Endothelial cell of umbilical vein (primary cell): ENCODE results near the gene FAM161B. TPM values are rescaled to one million over a fixed set of nuclear protein-coding genes. Genes with fewer than 3 reads are reported as not detected.
"Not testable (repeated sequence)": the region's sequence is repeated elsewhere in the genome, so short reads cannot be mapped to it uniquely, and the experiment has no call there.

Experiments used
- BruUV-seq: library from RNA; stranded (reverse); fragments of 400-500 nt; replicated peaks from 2 replicates; lab custom pipeline; 2021; lab: Mats Ljungman, UMichigan
- CTCF ChIA-PET: fragments of 300-600, 350-600 bp; sonication (Branson Sonifier 250); formaldehyde crosslinking; loops from one replicate; lab custom pipeline; 2021; ENCODE audit warnings: antibody characterized with exemption, inconsistent platforms; lab: Charles Lee
- POLR2A ChIA-PET: fragments of 300-600, 350-600 bp; sonication (Branson Sonifier 250); formaldehyde crosslinking; loops from one replicate; lab custom pipeline; 2021; ENCODE audit warnings: antibody characterized with exemption, inconsistent platforms; lab: Charles Lee
- DNase-seq: peaks from one replicate; pipeline ENCODE4 v3.0.0-alpha.2; 2011; ENCODE audit warnings: low read depth, low spot score
- FAIRE-seq: peaks from 2 replicates; lab custom pipeline; 2011; peaks lifted over from hg19 to GRCh38; lab: Jason Lieb, UNC
- H2AFZ ChIP-seq: 2 replicates; pipeline ENCODE4 v1.6.0; 2012; ENCODE audit warnings: low read depth, low read length, control low read depth, inconsistent platforms
- H3K27ac ChIP-seq: 2 replicates; pipeline ENCODE4 v1.5.1; 2011; ENCODE audit warnings: low read depth, mild to moderate bottlenecking, control low read depth, low read length, moderate library complexity; ENCODE audit not compliant: insufficient read depth
- H3K27me3 ChIP-seq, 2 experiments: 2 replicates each; pipeline versions ENCODE4 v1.6.0 to v1.6.1; 2011; ENCODE audit warnings: low read length in 2 of 2, mixed read lengths in 1 of 2; ENCODE audit not compliant: control insufficient read depth in 2 of 2, insufficient read depth in 2 of 2
- H3K36me3 ChIP-seq, 2 experiments: 2 replicates in 1 of 2; 3 replicates in 1 of 2; pipeline ENCODE4 v1.5.1; 2011; ENCODE audit warnings: low read length in 2 of 2, mild to moderate bottlenecking in 1 of 2, moderate library complexity in 1 of 2; ENCODE audit not compliant: control insufficient read depth in 2 of 2, insufficient read depth in 2 of 2; ENCODE audit errors: extremely low read depth in 1 of 2
- H3K4me1 ChIP-seq: 3 replicates; pipeline ENCODE4 v1.5.1; 2011; ENCODE audit warnings: mild to moderate bottlenecking, low read length; ENCODE audit not compliant: control insufficient read depth, insufficient read depth; ENCODE audit errors: extremely low read depth
- H3K4me2 ChIP-seq: 2 replicates; pipeline ENCODE4 v1.6.1; 2011; ENCODE audit warnings: low read length, control low read depth, mixed read lengths; ENCODE audit not compliant: insufficient read depth
- H3K4me3 ChIP-seq, 3 experiments: fragments of 200-600 bp in 1 of 3; sonication (generic), shearing (Covaris generic) in 1 of 3; replicated peaks in 1 of 3; 2 replicates each; pipeline ENCODE4 v1.5.1; 2011 to 2016; ENCODE audit warnings: control low read depth in 3 of 3, low read length in 3 of 3, mild to moderate bottlenecking in 2 of 3, inconsistent platforms in 1 of 3, low read depth in 1 of 3, moderate library complexity in 1 of 3; ENCODE audit not compliant: insufficient read depth in 1 of 3
- H3K79me2 ChIP-seq: 2 replicates; pipeline ENCODE4 v1.6.0; 2012; ENCODE audit warnings: low read length, inconsistent platforms; ENCODE audit not compliant: control insufficient read depth, insufficient read depth
- H3K9ac ChIP-seq: replicated peaks from 2 replicates; pipeline ENCODE3; 2011; ENCODE audit warnings: low read length, control low read depth; ENCODE audit not compliant: insufficient read depth; ENCODE audit errors: extremely low read depth
- H3K9me1 ChIP-seq: replicated peaks from 3 replicates; pipeline ENCODE4 v1.6.0; 2011; ENCODE audit warnings: mild to moderate bottlenecking, low read length; ENCODE audit not compliant: control insufficient read depth, insufficient read depth; ENCODE audit errors: extremely low read depth
- H3K9me3 ChIP-seq: replicated peaks from 2 replicates; pipeline ENCODE4 v1.5.1; 2012; ENCODE audit warnings: low read length, inconsistent platforms; ENCODE audit not compliant: control insufficient read depth, insufficient read depth
- H4K20me1 ChIP-seq: replicated peaks from 2 replicates; pipeline ENCODE3; 2011; ENCODE audit warnings: mild to moderate bottlenecking, low read length; ENCODE audit not compliant: control insufficient read depth, insufficient read depth; ENCODE audit errors: extremely low read depth
- CTCF ChIP-seq, 2 donors: IDR thresholded peaks; 1 replicate in 1 of 2; 2 replicates in 1 of 2; pipeline ENCODE4 v1.5.1; 2011; ENCODE audit warnings: low read length in 2 of 2, mild to moderate bottlenecking in 2 of 2, moderate library complexity in 2 of 2, control low read depth in 1 of 2, inconsistent platforms in 1 of 2, low read depth in 1 of 2; ENCODE audit not compliant: insufficient read depth in 1 of 2; ENCODE audit errors: extremely low read depth in 1 of 2
- EZH2 ChIP-seq: IDR thresholded peaks from 2 replicates; pipeline ENCODE4 v1.6.1; 2012; ENCODE audit warnings: borderline replicate concordance, low read depth, mild to moderate bottlenecking, moderate library complexity, low read length, inconsistent platforms; ENCODE audit not compliant: severe bottlenecking
- FOS ChIP-seq: IDR thresholded peaks from 2 replicates; pipeline ENCODE4 v1.6.1; 2011; ENCODE audit warnings: mild to moderate bottlenecking, low read length, moderate library complexity, borderline replicate concordance; ENCODE audit not compliant: insufficient read depth
- GATA2 ChIP-seq: IDR thresholded peaks from 2 replicates; pipeline ENCODE4 v1.7.0; 2011; ENCODE audit warnings: low read depth, mild to moderate bottlenecking, moderate library complexity, mixed read lengths, low read length; ENCODE audit not compliant: insufficient read length, insufficient read depth
- JUN ChIP-seq: IDR thresholded peaks from 2 replicates; pipeline ENCODE4 v1.6.1; 2011; ENCODE audit warnings: borderline replicate concordance, low read depth; ENCODE audit not compliant: insufficient read length, insufficient read depth
- MAX ChIP-seq: IDR thresholded peaks from 2 replicates; pipeline ENCODE4 v1.6.1; 2011; ENCODE audit not compliant: insufficient read depth, insufficient read length
- MYC ChIP-seq: IDR thresholded peaks from one replicate; pipeline ENCODE4 v1.6.1; 2011; ENCODE audit warnings: mild to moderate bottlenecking, low read depth, low read length
- POLR2A ChIP-seq: IDR thresholded peaks from 2 replicates; pipeline ENCODE4 v1.6.1; 2012; ENCODE audit warnings: low read depth, mild to moderate bottlenecking, control low read depth, low read length
- POLR2AphosphoS5 ChIP-seq: IDR thresholded peaks from 2 replicates; pipeline ENCODE4 v1.6.1; 2012; ENCODE audit warnings: low read depth, mild to moderate bottlenecking, control low read depth, low read length, moderate library complexity; ENCODE audit not compliant: insufficient read depth
- dilution Hi-C: fragments of 300-500 bp; cut with MboI; formaldehyde crosslinking; loops from one replicate; pipeline ENCODE4 v1.15.0; 2019; ENCODE audit warnings: low sequenced_read_pairs; ENCODE audit not compliant: extremely low pct_ligation_motif_present
- intact Hi-C: fragments of 100-400 bp; cut with micrococcal nuclease; formaldehyde crosslinking; loops from one replicate; pipeline ENCODE4 v1.10.0; 2022
- polyA plus RNA-seq, 4 experiments: library from polyadenylated mRNA; depleted of rRNA in 3 of 4; stranded (reverse) in 3 of 4; unstranded in 1 of 4; fragments of >200 nt; gene quantifications; 2 replicates each; pipeline versions ENCODE4 v1.2.1 to v1.2.3, GENCODE V29; 2011 to 2012; ENCODE audit warnings: missing spikeins in 1 of 4
- total RNA-seq: library from RNA; stranded (reverse); gene quantifications from 2 replicates; pipeline ENCODE4 v1.2.3, GENCODE V29; 2021

Gene FAM161B
- total and polyA plus RNA-seq, 2 donors (not counting 3 experiments of a cell fraction or from before 2014, with no cell fraction given), result 1.6 to 3.1 TPM

- CTCF ChIA-PET, result no interaction called here
- dilution Hi-C loops, result no loop called here
- no TSS peak for BruUV-seq
Observed at GRCh38 chr14:73991092-73991491, 41.2 kb upstream of the FAM161B start.

GRCh38 chr14:73988656-73989055 lies 38.8 kb upstream of the FAM161B start:
- POLR2A ChIA-PET, BruUV-seq, H3K36me3 ChIP-seq, H3K27me3 ChIP-seq, H4K20me1 ChIP-seq, dilution Hi-C loops, CTCF ChIA-PET, H3K79me2 ChIP-seq, H2AFZ ChIP-seq, H3K9me3 ChIP-seq, intact Hi-C loops, H3K9ac ChIP-seq, H3K4me1 ChIP-seq, H3K4me2 ChIP-seq, FAIRE-seq, H3K9me1 ChIP-seq, H3K4me3 ChIP-seq, DNase-seq, H3K27ac ChIP-seq: not testable (repeated sequence)

More at GRCh38 chr14:73991092-73991491, 41.2 kb upstream of the FAM161B start:
- no peak overlapping the region for H3K27ac ChIP-seq
- no peak overlapping the region for H3K4me2 ChIP-seq
- H2AFZ ChIP-seq, result no peak overlapping the region
- H3K4me1 ChIP-seq, result no peaks in the 10 kb centered on the region
- DNase-seq (no peak), FAIRE-seq (no peak)
- TF ChIP-seq JUN (no peak), CTCF (IDR thresholded peaks at IDR 0.05; ENCODE audit: extremely low read depth in 1 of 2, insufficient read depth in 1 of 2, low read depth in 1 of 2, low read length in 2 of 2) (no peak), MAX (no peak), FOS (no peak), MYC (no peak), POLR2A (no peak), GATA2 (no peak), EZH2 (no peak), POLR2AphosphoS5 (no peak)
- no peak overlapping the region for H3K9ac ChIP-seq
- no peaks in the 10 kb centered on the region for H3K9me3 ChIP-seq
- intact Hi-C loops, result no loop called here
- H3K4me3 ChIP-seq, result no peak overlapping the region
- POLR2A ChIA-PET, result no interaction called here
- no peaks in the 10 kb centered on the region for H3K79me2 ChIP-seq
- H4K20me1 ChIP-seq, result no peaks in the 10 kb centered on the region
- no peaks in the 10 kb centered on the region for H3K27me3 ChIP-seq
- peaks cover 3% of the 10 kb centered on the region in 2 experiments for H3K36me3 ChIP-seq
- H3K9me1 ChIP-seq, result no peaks in the 10 kb centered on the region
